Measurements from ENCODE around the gene EFNB3.

EFNB3 gene

DNA sequence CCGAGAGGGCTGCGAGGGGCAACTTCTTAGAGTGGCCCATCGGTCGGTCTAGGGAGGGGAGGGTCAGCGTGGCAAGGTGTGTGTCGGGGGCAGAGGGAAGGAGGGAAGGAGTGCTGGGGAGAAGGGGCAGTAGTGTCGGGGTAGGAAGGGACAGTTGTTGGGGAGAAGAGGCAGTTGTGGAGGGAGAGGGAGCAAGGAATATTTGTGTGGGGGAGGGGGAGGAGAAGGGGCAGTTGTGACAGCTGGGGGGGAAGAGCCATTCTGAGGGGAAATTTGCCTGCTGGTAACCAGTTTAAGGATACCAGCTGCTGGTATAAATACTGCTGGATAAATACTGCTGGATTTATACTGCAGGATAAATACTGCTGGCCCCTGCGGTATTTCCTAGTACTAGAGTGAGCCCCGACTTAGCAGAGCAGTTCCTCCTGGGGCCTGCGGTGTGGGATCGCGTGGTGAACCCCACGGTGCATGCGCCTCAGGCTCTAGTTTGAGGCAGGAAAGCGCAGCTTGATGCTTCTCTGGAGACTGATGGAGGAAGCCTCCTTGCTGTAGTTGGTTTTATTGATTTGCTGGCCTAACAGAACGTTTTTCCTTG is 12.9 kb downstream of the EFNB3 start:
- no peak for DNase-seq (ENCODE audit: low read depth in 2 of 2)

DNA sequence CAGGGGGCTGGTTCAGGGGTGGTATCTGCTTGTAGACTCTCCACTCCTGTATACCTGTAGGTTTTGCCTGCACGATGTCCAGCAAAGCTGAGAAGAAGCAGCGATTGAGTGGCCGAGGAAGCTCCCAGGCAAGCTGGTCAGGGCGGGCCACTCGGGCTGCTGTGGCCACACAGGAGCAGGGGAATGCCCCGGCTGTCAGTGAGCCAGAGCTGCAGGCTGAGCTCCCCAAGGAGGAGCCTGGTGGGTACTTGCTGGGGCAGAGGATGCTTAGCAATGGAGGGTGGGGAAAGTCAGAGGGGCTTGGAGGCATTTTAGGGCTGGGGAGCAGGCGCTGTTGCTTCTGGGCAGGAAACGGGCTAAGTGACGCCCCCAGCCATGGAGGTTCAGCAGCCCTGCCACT is 14.7 kb downstream of the EFNB3 start:
- no peak for DNase-seq (ENCODE audit: low read depth in 2 of 2)

DNA sequence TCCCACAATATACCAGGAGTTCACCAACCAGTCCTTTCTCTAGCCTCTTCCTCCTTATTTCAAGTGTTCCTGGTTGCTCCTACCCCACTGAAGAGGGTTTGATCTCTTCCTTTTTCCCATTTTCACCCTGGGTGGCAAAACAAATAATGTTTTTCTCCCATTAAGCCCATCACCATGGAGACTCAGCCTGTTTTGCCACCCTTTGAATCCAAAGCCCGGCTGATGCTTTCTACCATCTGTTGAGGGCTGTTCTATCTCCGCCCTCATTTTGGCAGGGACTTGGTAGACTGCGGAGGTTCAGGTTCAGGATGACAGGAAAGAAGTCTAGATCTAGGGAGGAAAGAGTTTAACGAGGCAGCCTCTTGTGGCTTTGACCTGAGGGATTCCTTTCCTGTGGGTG is 15.1 kb downstream of the EFNB3 start:
- no peak for DNase-seq (ENCODE audit: low read depth in 2 of 2)

DNA sequence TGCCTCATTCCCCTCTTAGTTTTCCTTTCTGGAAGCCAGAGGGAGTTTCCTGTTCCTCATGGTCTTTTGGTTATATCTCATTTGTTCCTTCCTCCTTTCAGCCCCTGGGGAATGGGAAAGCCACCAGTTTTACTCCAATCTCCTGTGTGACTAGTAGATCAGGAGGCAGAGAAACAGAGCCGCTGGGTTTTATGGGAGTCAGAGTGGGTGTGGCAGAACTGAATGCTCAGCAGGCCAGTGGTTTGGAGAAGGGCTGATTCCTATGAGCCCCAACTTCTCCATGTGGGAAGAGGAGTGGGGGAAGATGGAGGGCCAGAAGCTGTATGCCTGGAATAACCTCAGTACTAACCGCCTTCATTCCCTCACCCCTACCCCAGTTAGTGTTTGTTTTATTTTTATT is 16.6 kb downstream of the EFNB3 start:
- no peak for DNase-seq (ENCODE audit: low read depth in 2 of 2)

DNA sequence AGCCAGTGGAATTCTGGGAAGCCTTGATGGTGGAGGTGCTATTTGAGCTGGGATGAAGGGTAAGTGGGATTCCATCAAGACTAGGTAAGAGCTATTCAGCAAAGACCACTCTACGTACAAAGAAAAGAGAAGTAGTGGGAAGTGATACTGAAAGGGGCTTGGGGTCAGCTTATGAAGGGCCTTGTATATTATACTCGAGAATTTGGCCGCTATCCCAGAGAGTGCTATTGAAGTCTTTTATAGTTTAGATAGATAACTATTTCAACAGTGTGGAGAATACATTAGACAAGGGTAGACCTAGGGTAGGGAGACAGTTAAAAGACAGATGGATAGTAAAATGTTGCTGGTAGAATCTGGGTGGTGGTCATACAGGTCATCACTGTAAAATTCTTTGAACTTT is 22.9 kb downstream of the EFNB3 start:
- DNase-seq (ENCODE audit: low read depth in 2 of 2) = no peak

DNA sequence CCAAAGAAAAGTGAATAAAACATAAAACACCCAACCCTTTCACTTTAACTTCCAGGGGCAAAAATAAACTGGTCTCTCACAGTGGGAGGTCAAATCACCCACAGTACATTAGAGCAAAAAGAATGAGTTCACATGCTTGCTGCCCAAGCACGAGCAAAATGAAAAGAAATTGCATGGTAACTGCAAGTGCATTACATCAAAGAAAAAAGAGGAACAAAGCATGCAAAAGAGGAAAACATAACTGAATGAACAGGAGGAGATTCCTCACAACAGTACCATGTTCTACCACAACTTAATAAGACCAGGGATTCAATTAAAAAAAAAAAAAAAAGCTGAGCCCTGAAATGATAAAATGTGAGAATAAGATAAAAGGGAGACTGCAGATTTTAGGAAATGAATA is 24.8 kb downstream of the EFNB3 start:
- no peak for DNase-seq (ENCODE audit: low read depth in 2 of 2)

DNA sequence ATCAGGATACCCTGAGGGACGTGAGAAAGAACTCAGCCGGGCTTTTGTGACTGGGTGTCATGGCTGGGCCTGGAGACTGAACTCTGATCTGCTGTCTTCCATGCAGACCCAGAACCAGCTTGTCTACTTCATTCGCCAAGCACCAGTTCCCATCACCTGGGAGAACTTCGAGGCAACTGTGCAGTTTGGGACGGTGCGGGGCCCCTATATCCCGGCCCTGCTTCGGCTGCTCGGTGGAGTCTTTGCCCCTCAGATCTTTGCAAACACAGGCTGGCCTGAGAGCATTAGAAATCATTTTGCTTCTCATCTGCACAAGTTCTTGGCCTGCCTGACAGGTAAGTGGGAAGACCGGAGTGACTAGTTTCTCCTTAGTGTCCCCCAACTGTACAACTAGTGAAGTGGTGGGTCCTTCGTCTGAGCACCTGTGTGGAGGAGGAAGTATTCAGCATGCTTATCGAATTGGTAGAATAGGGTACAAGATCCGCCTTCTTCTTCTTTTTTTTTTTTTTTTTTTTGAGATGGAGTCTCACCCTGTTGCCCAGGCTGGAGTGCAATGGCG is 28.1 kb downstream of the EFNB3 start:
- DNase-seq (ENCODE audit: low read depth in 2 of 2) = no peak

DNA sequence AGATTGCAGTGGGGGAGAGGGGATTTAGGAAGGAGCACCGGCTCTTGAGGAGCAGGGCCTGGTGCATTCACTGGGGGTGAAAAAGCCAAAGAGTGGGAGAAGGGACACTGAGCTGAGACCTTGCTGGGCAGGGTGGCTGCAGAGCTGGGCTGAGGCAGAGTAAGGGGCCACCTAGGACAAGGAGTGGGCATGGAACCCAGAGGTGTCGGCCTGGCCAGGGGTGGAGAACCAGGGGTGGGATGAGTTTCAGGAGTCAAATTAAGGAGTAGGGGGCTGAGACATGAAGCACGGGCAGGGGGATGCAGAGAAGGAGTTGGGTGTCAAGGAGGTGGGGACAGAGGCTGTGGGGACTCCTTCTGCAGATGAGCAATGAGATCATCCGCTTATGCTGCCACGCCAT is 32.6 kb downstream of the EFNB3 start:
- no peak for DNase-seq (ENCODE audit: low read depth in 2 of 2)

DNA sequence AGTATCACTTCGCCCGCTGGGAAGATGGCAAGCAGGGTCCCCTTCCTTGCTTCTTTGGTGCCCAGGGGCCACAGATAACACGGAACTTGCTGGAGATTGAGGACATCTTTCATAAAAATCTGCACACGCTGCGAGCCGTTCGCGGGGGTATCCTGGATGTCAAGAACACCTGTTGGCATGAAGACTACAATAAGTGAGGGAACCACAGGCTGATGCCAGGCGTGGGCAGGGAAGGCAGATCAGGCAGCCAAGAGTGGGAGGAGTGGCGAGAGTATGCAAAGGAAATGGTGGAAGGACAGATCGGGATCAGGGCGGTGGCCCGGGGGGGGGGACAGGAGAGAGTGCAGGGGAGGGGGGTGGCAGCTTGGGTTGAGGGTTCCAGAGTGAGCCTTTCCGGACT is 34.7 kb downstream of the EFNB3 start:
- no peak for DNase-seq (ENCODE audit: low read depth in 2 of 2)

DNA sequence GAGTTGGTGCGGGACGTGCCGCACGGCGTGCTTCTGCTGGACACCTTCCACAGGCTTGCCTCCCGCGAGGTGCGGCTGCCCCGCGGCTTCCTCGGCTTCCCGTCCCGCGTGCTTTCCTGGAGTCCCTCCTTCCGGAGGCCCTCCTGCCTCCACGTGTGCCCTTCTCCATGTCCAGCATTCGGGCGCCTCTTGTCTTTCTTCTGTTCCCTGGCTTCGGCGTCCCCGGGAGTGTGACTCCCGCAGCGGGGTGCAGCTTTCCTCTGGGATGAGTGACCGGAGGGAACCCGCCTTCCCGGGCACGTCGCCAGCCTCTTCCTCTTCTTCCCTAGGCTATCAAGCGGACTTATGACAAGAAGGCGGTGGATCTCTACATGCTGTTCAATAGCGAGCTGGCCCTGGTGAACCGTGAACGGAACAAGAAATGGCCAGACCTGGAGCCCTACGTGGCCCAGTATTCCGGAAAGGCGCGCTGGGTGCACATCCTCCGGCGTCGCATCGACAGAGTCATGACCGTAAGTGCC is 35.5 kb downstream of the EFNB3 start:
- DNase-seq (ENCODE audit: low read depth in 2 of 2) = no peak

DNA sequence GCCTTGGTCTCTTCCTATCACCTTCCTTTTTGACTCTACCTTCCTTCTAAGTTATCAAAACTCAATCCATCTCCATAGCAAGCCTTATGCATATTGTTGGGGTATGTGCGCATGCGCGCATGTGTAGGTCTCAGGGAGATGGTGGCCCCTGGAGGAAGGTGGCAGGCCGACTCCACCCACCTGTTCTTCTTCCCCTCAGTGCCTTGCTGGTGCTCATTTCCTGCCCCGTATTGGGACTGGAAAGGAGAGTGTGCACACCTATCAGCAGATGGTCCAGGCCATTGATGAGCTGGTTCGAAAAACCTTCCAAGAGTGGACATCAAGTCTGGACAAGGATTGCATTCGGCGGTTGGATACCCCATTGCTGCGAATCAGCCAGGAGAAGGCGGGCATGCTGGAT is 37.7 kb downstream of the EFNB3 start:
- no peak for DNase-seq (ENCODE audit: low read depth in 2 of 2)

DNA sequence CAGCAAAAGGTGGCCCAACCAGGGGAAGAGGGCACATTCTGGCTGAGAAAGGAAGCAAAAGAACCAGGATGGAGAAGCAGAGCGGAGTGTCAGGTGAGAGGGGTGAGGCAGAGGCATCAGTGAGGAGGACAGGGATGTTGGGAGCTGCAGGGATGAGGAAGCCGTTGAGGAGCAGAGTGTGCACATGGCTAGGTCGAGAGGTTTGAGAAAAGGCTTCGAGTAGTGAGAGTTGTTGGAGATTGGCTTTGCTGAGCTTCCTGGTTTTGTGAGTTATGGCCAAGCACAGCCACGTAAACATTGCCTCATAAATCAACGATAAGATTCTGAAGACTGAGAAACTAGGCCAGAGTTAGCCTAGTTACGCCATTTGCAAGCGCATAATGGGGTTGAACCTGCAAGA is 39.4 kb downstream of the EFNB3 start:
- DNase-seq (ENCODE audit: low read depth in 2 of 2) = no peak

DNA sequence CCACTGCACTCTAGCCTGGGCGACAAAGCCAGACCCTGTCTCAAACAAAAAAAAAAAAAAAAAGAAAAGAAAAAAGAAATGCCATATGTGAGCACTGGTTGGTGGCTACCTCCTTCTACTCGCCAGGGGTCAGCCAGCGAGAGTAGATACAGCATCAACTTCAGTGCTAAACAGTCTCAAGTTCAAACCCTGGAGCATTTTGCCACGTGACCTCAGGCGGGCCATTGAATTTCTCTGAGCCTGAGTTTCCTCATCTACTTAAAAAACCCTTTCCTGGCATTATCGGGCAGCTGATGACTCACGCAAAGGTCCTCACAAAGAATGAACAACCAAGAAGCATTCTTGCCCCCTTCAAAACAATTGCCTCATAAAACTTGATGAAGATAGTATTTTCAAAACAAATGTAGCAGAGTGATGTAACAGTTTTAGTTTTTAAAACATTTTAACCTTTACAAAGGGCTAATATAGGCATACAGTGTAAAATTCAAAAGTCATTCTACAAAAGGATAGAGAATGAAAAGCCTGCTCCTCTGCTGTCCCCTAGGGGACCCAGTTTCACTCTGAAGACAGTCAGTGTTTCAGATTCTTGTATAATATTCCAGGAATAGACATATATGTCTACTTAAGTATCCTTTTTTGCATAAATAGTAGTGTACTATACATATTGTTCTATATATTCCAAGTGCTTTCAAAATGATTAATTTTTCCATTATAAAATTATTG is 40.9 kb downstream of the EFNB3 start:
- no peak for DNase-seq (ENCODE audit: low read depth in 2 of 2)

DNA sequence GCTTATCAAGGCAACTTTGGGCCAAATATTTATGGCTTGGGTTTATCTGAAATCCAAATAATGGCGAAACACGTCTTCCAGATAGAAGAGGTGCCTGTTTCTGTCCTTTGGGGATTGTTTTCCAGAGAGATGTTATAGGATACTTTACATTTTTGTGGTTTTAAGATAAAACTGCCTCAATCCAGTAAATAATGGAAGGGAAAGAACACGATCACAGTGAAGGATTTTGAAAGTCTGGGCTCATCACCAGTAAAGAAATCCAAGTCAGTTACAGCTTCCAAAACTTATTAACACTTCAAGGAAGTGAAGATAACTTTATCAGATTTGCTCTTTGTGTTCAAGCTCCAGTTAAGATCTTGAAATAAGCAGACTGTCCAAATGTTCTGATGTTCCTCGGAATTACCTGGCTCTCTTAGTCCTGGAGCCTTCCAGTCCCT is 42.7 kb downstream of the EFNB3 start:
- DNase-seq (ENCODE audit: low read depth in 2 of 2) = no peak

DNA sequence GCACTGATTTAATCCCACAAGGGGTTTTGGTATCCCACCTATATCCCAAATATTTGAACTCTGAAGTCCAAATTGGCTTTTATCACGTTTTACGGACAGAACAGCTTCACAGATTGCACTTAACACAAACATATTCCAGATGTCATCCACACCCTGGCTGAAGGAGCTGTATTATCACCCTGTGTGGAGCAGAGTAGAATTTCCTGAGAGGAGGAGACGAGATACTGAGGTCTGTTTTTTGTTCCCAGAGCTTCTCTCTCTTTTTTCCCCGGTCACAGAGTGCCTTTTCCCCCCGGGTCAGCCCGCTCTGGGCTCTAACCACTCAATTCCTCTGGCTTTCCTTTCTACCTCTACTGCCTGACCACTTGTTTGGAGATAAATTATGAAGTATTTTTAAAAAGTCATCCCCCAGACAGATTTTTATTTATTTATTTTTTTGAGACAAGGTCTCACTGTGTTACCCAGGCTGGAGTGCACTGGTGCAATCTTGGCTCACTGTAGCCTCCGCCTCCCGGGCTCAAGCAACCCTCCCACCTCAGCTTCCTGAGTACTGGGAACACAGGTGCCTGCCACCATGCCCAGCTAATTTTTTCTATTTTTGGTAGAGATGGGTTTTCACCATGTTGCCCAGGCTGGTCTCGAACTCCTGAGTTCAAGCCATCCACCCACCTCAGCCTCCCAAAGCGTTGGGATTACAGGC is 43.2 kb downstream of the EFNB3 start:
- DNase-seq (ENCODE audit: low read depth in 2 of 2) = no peak

DNA sequence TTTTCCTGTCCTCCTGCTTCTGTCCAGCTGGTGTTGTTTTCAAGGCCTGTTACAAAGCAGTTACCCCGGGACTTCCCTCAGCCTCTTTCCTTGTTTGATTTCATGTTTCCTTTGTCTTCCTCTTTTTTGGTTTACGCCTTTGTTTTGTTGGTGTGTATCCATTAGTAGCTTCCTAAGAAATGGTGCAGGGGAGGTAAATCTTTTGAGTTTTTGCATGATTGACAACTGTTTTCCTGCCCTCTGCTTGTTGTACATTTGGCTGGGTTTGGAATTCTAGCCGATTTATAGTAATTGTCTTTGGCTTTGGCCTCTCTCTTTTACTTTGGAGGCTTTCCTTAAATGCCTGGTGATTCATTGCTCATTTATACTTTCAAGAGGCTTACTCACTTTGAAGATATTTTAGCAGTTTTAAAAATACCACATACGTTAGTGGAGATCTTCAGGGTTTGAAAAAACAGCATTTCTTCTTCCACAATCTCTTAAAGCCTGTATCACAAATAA is 45.4 kb downstream of the EFNB3 start:
- no peak for DNase-seq (ENCODE audit: low read depth in 2 of 2)

DNA sequence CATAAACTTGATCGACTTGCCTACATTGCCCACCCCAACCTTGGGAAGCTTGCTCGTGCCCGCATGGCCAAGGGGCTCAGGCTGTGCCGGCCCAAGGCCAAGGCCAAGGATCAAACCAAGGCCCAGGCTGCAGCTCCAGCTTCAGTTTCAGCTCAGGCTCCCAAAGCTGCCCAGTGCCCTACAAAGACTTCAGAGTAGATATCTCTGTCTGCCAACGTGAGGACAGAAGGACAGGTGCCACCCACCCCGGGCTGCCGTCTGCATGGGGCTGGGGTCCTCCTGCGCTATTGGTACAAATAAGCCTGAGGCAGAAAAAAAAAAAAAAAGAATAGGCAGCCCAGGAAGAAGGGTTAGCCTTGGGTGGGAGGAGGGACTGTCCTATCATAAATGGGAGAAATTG is 49.7 kb downstream of the EFNB3 start:
- DNase-seq (ENCODE audit: low read depth in 2 of 2) = no peak

DNA sequence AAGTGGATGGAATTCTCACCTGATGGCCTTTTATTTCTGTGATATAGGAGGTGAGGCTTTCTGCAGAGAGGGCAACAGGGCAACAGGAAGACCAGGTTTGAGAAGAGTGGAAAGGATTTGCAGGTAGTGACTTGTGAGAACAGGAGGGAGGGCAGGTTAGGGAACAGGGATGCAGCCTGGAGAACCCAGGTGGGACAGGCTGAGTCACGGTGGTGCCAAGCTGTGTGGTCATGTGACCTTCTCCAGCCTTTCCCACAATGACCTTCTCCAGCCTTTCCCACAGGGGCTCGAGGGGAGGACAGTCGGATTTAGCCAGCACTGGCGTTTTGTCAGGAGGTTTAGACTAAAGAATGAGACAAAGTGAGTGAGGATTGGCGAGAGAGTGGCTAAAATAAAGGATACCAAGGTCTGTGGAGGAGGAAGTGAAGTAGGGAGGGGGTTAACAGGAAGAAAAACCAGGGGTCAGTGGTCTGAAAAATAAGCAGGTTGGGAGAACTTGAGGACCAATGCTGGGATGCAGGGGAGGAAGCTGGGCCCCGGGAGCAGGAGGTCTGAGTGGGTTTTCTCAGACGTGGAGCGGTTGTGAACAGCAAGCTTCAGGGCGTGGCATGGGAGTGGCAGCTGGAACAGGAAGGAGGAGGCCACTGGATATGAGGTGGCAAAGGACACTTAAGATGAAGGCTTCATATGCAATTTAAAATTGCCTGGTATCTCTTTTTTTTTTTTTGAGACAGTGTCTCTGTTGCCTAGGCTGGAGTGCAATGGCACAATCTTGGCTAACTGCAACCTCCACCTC is 50.3 kb downstream of the EFNB3 start:
- DNase-seq (ENCODE audit: low read depth in 2 of 2) = no peak

DNA sequence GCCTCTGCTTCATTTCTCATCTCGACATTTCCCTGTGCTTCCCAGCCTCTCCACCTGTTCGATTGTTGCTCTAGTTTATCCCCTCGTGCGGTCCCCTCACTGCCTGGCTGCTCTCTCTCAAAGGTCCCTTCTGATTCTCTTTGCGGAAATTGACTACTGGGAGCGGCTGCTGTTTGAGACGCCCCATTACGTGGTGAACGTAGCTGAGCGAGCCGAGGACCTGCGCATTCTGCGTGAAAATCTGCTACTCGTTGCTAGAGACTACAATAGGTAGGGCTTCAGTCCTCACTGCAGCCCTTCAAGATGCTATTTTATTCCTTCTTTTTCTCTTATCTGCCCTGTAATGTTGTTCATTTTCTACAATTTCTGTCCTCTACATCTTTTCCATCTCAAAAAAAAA is 52.0 kb downstream of the EFNB3 start:
- DNase-seq (ENCODE audit: low read depth in 2 of 2) = no peak
